Trophoblast cell (in vitro differentiated cells and primary cell): ENCODE results near the gene RASAL3.
"Not testable (repeated sequence)": the region's sequence is repeated elsewhere in the genome, so short reads cannot be mapped to it uniquely, and the experiment has no call there.

ENCODE experiments used
- DNase-seq, 2 donors: peaks; one replicate each; pipeline ENCODE4 v3.0.0-alpha.2; 2016
- H2AFZ ChIP-seq: 2 replicates; pipeline ENCODE4 v1.6.1; 2013; ENCODE audit warnings: low read length, moderate library complexity, mild to moderate bottlenecking; ENCODE audit not compliant: insufficient read depth, poor library complexity
- H2AK5ac ChIP-seq: 2 replicates; pipeline ENCODE4 v1.6.1; 2013; ENCODE audit warnings: mild to moderate bottlenecking, low read length
- H2BK120ac ChIP-seq: 2 replicates; pipeline ENCODE4 v1.6.1; 2013; ENCODE audit warnings: low read length, mild to moderate bottlenecking, moderate library complexity; ENCODE audit not compliant: insufficient read depth, poor library complexity
- H2BK12ac ChIP-seq: 2 replicates; pipeline ENCODE4 v1.6.1; 2013; ENCODE audit warnings: mild to moderate bottlenecking, low read length, moderate library complexity
- H2BK5ac ChIP-seq: 2 replicates; pipeline ENCODE4 v1.6.1; 2013; ENCODE audit warnings: low read length, low read depth, moderate library complexity, mild to moderate bottlenecking; ENCODE audit not compliant: poor library complexity
- H3K14ac ChIP-seq: 2 replicates; pipeline ENCODE4 v1.6.1; 2013; ENCODE audit warnings: mild to moderate bottlenecking, low read length
- H3K18ac ChIP-seq: 2 replicates; pipeline ENCODE4 v1.6.1; 2013; ENCODE audit warnings: mild to moderate bottlenecking, low read length
- H3K23ac ChIP-seq: 2 replicates; pipeline ENCODE4 v1.6.1; 2013; ENCODE audit warnings: low read length
- H3K27ac ChIP-seq: 2 replicates; pipeline ENCODE4 v1.5.1; 2013; ENCODE audit warnings: low read depth, mild to moderate bottlenecking, inconsistent platforms, low read length, moderate library complexity
- H3K27me3 ChIP-seq: 2 replicates; pipeline ENCODE4 v1.6.1; 2013; ENCODE audit warnings: inconsistent platforms, mild to moderate bottlenecking, low read length, moderate library complexity; ENCODE audit not compliant: insufficient read depth
- H3K36me3 ChIP-seq, 2 experiments: 1 replicate in 1 of 2; 2 replicates in 1 of 2; pipeline ENCODE4 v1.6.1; 2013; ENCODE audit warnings: low read length in 2 of 2, mild to moderate bottlenecking in 2 of 2, moderate library complexity in 1 of 2; ENCODE audit not compliant: insufficient read depth in 2 of 2, control insufficient read depth in 1 of 2
- H3K4ac ChIP-seq: 2 replicates; pipeline ENCODE4 v1.6.1; 2013; ENCODE audit warnings: low read depth, mild to moderate bottlenecking, low read length, moderate library complexity
- H3K4me1 ChIP-seq, 2 experiments: 1 replicate in 1 of 2; 2 replicates in 1 of 2; pipeline ENCODE4 v1.6.1; 2013; ENCODE audit warnings: low read length in 2 of 2, mild to moderate bottlenecking in 2 of 2, moderate library complexity in 1 of 2; ENCODE audit not compliant: insufficient read depth in 2 of 2, control insufficient read depth in 1 of 2
- H3K4me2 ChIP-seq: 2 replicates; pipeline ENCODE4 v1.6.1; 2013; ENCODE audit warnings: inconsistent platforms, mild to moderate bottlenecking, low read length, moderate library complexity
- H3K4me3 ChIP-seq: 2 replicates; pipeline ENCODE4 v1.5.1; 2013; ENCODE audit warnings: mild to moderate bottlenecking, low read depth, low read length, inconsistent platforms
- H3K79me1 ChIP-seq: one replicate; pipeline ENCODE4 v1.6.1; 2013; ENCODE audit warnings: low read length
- H3K79me2 ChIP-seq: 2 replicates; pipeline ENCODE4 v1.6.1; 2013; ENCODE audit warnings: low read length, mild to moderate bottlenecking; ENCODE audit not compliant: control insufficient read depth, insufficient read depth, poor library complexity
- H3K9ac ChIP-seq: 2 replicates; pipeline ENCODE4 v1.6.1; 2013; ENCODE audit warnings: mild to moderate bottlenecking, low read length
- H3K9me3 ChIP-seq: 2 replicates; pipeline ENCODE4 v1.6.1; 2013; ENCODE audit warnings: low read depth, mild to moderate bottlenecking, control low read depth, inconsistent platforms, low read length; ENCODE audit not compliant: insufficient read depth
- H4K12ac ChIP-seq: 2 replicates; pipeline ENCODE4 v1.6.1; 2013; ENCODE audit warnings: low read depth, mild to moderate bottlenecking, low read length, moderate library complexity
- H4K8ac ChIP-seq: 2 replicates; pipeline ENCODE4 v1.6.1; 2013; ENCODE audit warnings: low read depth, mild to moderate bottlenecking, low read length, moderate library complexity
- H4K91ac ChIP-seq: one replicate; pipeline ENCODE4 v1.6.1; 2013; ENCODE audit warnings: low read depth, mild to moderate bottlenecking, low read length, moderate library complexity
- WGBS: extraction: QIAGEN DNeasy Blood & Tissue Kit; methylation state at CpG from one replicate; pipeline ENCODE4 v1.1.7; 2013; ENCODE audit warnings: missing lambda C conversion rate; ENCODE audit not compliant: insufficient read length, insufficient coverage; ENCODE audit errors: extremely low coverage; 5-methylcytosine and 5-hydroxymethylcytosine counted together

RASAL3 gene

DNA sequence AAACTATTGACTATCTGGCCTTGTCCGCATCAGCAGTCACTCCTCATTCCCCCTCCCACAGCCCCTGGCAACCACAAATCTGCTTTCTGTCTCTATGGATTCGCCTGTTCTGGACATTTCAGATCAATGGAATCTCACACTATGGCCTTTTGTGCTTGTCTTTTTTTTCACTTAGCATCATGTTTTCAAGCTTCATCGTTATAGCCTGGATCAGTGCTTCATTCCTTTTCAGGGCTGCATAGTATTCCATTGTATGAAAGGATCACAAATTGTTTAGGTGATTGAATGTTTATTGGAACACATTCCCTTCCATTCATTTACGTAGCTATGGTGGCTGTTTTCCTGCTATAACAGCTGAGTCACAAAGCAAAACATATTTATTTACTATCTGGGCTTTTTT, 22.7 kb upstream of the RASAL3 start:
- no peak overlapping the region for H3K14ac ChIP-seq
- no peak overlapping the region for H3K4me3 ChIP-seq
- no peak overlapping the region for H3K23ac ChIP-seq
- H3K79me2 ChIP-seq, result no peaks in the 10 kb centered on the region
- no peak overlapping the region for H2BK5ac ChIP-seq
- H3K9ac ChIP-seq, result no peak overlapping the region
- no peak overlapping the region for H3K4ac ChIP-seq
- H4K91ac ChIP-seq, result no peak overlapping the region
- no peak overlapping the region for H2AK5ac ChIP-seq
- no peak overlapping the region for H4K8ac ChIP-seq
- H3K27me3 ChIP-seq, result no peaks in the 10 kb centered on the region
- no peak overlapping the region for H2AFZ ChIP-seq
- no peaks in the 10 kb centered on the region for H3K36me3 ChIP-seq
- H2BK120ac ChIP-seq, result no peak overlapping the region
- no peak overlapping the region for H2BK12ac ChIP-seq
- no peak overlapping the region for H3K4me2 ChIP-seq
- H3K27ac ChIP-seq, result no peak overlapping the region
- no peaks in the 10 kb centered on the region for H3K79me1 ChIP-seq
- WGBS, result no CpG with 5 or more reads among the region's 4 CpGs
- no peak overlapping the region for H3K18ac ChIP-seq
- no peaks in the 10 kb centered on the region for H3K4me1 ChIP-seq
- DNase-seq, result peak in 1 of 2 donors; percentile 16
- peaks cover 10% of the 10 kb centered on the region for H3K9me3 ChIP-seq
- no peak overlapping the region for H4K12ac ChIP-seq

GRCh38 chr19:15485768-15486167, 21.4 kb upstream of the RASAL3 start:
- H3K9me3 ChIP-seq, result peaks cover 11% of the 10 kb centered on the region
- H2BK120ac ChIP-seq, H3K27me3 ChIP-seq, H4K91ac ChIP-seq, H2BK5ac ChIP-seq, H2BK12ac ChIP-seq, H3K36me3 ChIP-seq, H3K4ac ChIP-seq, H3K23ac ChIP-seq, H3K4me3 ChIP-seq, H3K27ac ChIP-seq, H3K14ac ChIP-seq, H3K4me1 ChIP-seq, H3K18ac ChIP-seq, H4K12ac ChIP-seq, H2AK5ac ChIP-seq, H3K9ac ChIP-seq, H2AFZ ChIP-seq, H4K8ac ChIP-seq, H3K79me2 ChIP-seq, H3K4me2 ChIP-seq, H3K79me1 ChIP-seq: not testable (repeated sequence)
- no CpG with 5 or more reads among the region's 5 CpGs for WGBS
- peak; percentile 39 to 72 for DNase-seq

DNA sequence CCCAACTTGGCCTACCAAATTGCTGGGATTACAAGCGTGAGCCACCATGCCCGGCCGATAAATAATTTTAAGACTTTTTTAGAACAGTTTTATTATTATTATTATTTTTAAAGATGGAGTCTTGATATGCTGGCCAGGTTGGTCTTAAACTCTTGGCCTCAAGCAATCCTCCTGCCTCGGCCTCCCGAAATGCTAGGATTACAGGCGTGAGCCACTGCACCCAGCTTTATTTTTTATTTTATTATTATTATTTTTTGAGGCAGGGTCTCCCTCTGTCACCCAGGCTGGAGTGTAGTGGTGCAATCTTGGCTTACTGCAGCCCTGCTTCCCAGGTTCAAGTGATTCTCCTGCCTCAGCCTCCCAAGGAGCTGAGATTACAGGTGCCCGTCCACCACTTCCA, 16.7 kb upstream of the RASAL3 start:
- H4K12ac ChIP-seq, H4K91ac ChIP-seq, H2AK5ac ChIP-seq, H2BK5ac ChIP-seq, H2AFZ ChIP-seq, H3K4me1 ChIP-seq, H3K27ac ChIP-seq, H3K14ac ChIP-seq, H3K27me3 ChIP-seq, H3K4me3 ChIP-seq, H2BK12ac ChIP-seq, DNase-seq, H3K4ac ChIP-seq, H3K79me1 ChIP-seq, H4K8ac ChIP-seq, H3K36me3 ChIP-seq, H3K18ac ChIP-seq, H3K23ac ChIP-seq, H3K9ac ChIP-seq, H3K79me2 ChIP-seq, H2BK120ac ChIP-seq, H3K4me2 ChIP-seq: not testable (repeated sequence)
- H3K9me3 ChIP-seq, result peaks cover 30% of the 10 kb centered on the region
- WGBS, result no CpG with 5 or more reads among the region's 7 CpGs

- Histone ChIP-seq H4K8ac (no peak within 1 kb of the TSS), H2BK12ac (no peak within 1 kb of the TSS), H4K12ac (no peak within 1 kb of the TSS), H3K27ac (no peak within 1 kb of the TSS), H3K79me1 (no peaks in the 10 kb centered on the region), H3K23ac (no peak within 1 kb of the TSS), H3K4ac (no peak within 1 kb of the TSS), H3K18ac (no peak within 1 kb of the TSS), H2AFZ (no peak within 1 kb of the TSS), H3K79me2 (no peaks in the 10 kb centered on the region), H3K9ac (no peak within 1 kb of the TSS), H4K91ac (no peak within 1 kb of the TSS), H2BK120ac (no peak within 1 kb of the TSS), H3K14ac (no peak within 1 kb of the TSS), H3K4me2 (no peak within 1 kb of the TSS), H3K4me1 (no peaks in the 10 kb centered on the region), H3K9me3 (peaks cover 38% of the 10 kb centered on the region), H3K36me3 (no peaks in the 10 kb centered on the region), H3K27me3 (no peaks in the 10 kb centered on the region), H2AK5ac (no peak within 1 kb of the TSS), H3K4me3 (no peak within 1 kb of the TSS), H2BK5ac (no peak within 1 kb of the TSS)
- no peak for DNase-seq
- WGBS, result no CpG with 5 or more reads among the region's 16 CpGs
Observed at GRCh38 chr19:15479391-15480345, 15.3 kb upstream of the RASAL3 start, which contains the start of gene PGLYRP2. TSS of gene PGLYRP2 (minus strand) at chr19:15479501. CDS start at chr19:15479371, 130 bp downstream.
